H1 (cell line): ENCODE data around the gene EPHA3. TPM values are rescaled to one million over a fixed set of nuclear protein-coding genes. Genes with fewer than 3 reads are reported as not detected.

ENCODE experiments used
- EZH2 ChIP-seq: fragments of 200-600 bp; sonication (generic); IDR thresholded peaks from 2 replicates; pipeline ENCODE4 v1.7.1; 2012; ENCODE audit warnings: low read depth, mild to moderate bottlenecking, moderate library complexity, low read length, inconsistent platforms; ENCODE audit not compliant: severe bottlenecking
- HDAC2 ChIP-seq, 2 experiments: fragments of 300-600 bp in 1 of 2; sonication (generic) in 1 of 2; IDR thresholded peaks; 2 replicates each; pipeline ENCODE4 v1.6.1; 2011 to 2012; ENCODE audit warnings: low read depth in 2 of 2, low read length in 2 of 2, mild to moderate bottlenecking in 2 of 2, moderate library complexity in 2 of 2, borderline replicate concordance in 1 of 2, inconsistent platforms in 1 of 2
- JUN ChIP-seq: IDR thresholded peaks from 2 replicates; pipeline ENCODE4 v1.6.1; 2011; ENCODE audit warnings: low read depth, mild to moderate bottlenecking, improper control_type of control experiment, low read length
- polyA plus RNA-seq, 7 experiments: library from polyadenylated mRNA; depleted of rRNA in 3 of 7; stranded (reverse) in 5 of 7; unstranded in 2 of 7; fragments of >200 nt in 5 of 7; fragments of 200-250 nt in 2 of 7; gene quantifications; 1 replicate in 5 of 7; 2 replicates in 1 of 7; 4 replicates in 1 of 7; pipeline versions ENCODE4 v1.2.1 to v1.2.3, GENCODE V29; 2011 to 2013; ENCODE audit warnings: missing spikeins in 2 of 7, mixed read lengths in 2 of 7
- total RNA-seq: library from RNA; stranded (reverse); fragmentation: NEBNext Ultra II Directional; extraction: Animal tissue kit (Norgen Biotek cat#: 25700); gene quantifications from 2 replicates; pipeline ENCODE4 v1.2.1, GENCODE V29; 2021

EPHA3 gene
- total and polyA plus RNA-seq, 2 of the 8 experiments (the other 6 are each of a cell fraction or from before 2014, with no cell fraction given) = 0.09 to 0.22 TPM

DNA sequence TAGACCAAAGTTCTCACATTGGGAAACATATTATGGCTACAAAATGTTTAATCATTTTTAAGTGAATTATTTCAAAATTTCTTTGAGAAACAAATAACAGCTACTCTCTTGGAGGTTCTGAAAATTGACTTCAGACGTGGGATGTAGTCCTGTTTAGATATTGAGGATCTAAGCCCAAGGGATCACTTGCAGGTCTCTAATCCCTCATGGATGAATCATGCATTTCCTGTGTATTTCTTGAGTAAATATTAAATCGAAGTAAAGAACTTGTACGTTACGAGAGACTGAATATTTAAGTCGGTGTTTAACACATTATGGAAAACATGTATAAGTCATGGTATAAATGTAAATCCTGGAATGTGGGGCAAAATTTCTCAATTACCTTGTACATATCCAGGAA is 119.8 kb downstream of the EPHA3 start (continued):
- TF ChIP-seq JUN (no peak), EZH2 (no peak), HDAC2 (IDR thresholded peaks at IDR 0.05; ENCODE audit: borderline replicate concordance in 1 of 2, low read depth in 2 of 2, low read length in 2 of 2) (no peak)
